Measurements from ENCODE around the gene SEC14L5.
"Not testable (repeated sequence)": the region's sequence is repeated elsewhere in the genome, so short reads cannot be mapped to it uniquely, and the experiment has no call there.

SEC14L5 gene

GRCh38 chr16:4931381-4931780 lies 26.7 kb upstream of the SEC14L5 start:
- no peak for DNase-seq

GRCh38 chr16:4933433-4933832 lies 24.7 kb upstream of the SEC14L5 start:
- DNase-seq, result no peak

GRCh38 chr16:4933871-4934395 lies 24.2 kb upstream of the SEC14L5 start:
- no peak for DNase-seq

- no peak for DNase-seq
Observed at GRCh38 chr16:4934591-4934990, 23.5 kb upstream of the SEC14L5 start.

GRCh38 chr16:4935241-4935855 lies 22.8 kb upstream of the SEC14L5 start:
- no peak for DNase-seq

GRCh38 chr16:4936181-4936990 lies 21.7 kb upstream of the SEC14L5 start:
- DNase-seq, result no peak

GRCh38 chr16:4936991-4937781 lies 20.9 kb upstream of the SEC14L5 start, which contains the start of gene PPL:
Gene PPL, minus strand, starts transcription at chr16:4937148. Its CDS starts 103 bp downstream, at chr16:4937045.
- DNase-seq, result no peak

GRCh38 chr16:4937782-4938682 lies 20.1 kb upstream of the SEC14L5 start:
- no peak for DNase-seq

- no peak for DNase-seq
Observed at GRCh38 chr16:4938683-4939030, 19.5 kb upstream of the SEC14L5 start.

GRCh38 chr16:4940719-4941118 lies 17.4 kb upstream of the SEC14L5 start:
- DNase-seq, result no peak

GRCh38 chr16:4942481-4942880 lies 15.6 kb upstream of the SEC14L5 start:
- DNase-seq, result no peak

GRCh38 chr16:4944333-4945281 lies 13.5 kb upstream of the SEC14L5 start:
- DNase-seq, result no peak

GRCh38 chr16:4945560-4946502 lies 12.3 kb upstream of the SEC14L5 start:
- no peak for DNase-seq

GRCh38 chr16:4946917-4947316 lies 11.2 kb upstream of the SEC14L5 start:
- no peak for DNase-seq

- no peak for DNase-seq
Observed at GRCh38 chr16:4947722-4948503, 10.2 kb upstream of the SEC14L5 start.

- DNase-seq, result no peak
Observed at GRCh38 chr16:4948903-4949766, 9.0 kb upstream of the SEC14L5 start.

- DNase-seq, result no peak
Observed at GRCh38 chr16:4949986-4950385, 8.1 kb upstream of the SEC14L5 start.

GRCh38 chr16:4951583-4951982 lies 6.5 kb upstream of the SEC14L5 start:
- not testable (repeated sequence) for DNase-seq
